DND-41 (cell line): ENCODE measurements around the gene RNF212.

Experiments used
- EZH2 ChIP-seq: IDR thresholded peaks from 3 replicates; pipeline ENCODE4 v1.6.1; 2012; ENCODE audit warnings: borderline replicate concordance, low read depth, mild to moderate bottlenecking, moderate library complexity, low read length, inconsistent platforms; ENCODE audit not compliant: severe bottlenecking
- TF ChIP-seq, protein P1 (sequence below): IDR thresholded peaks from 2 replicates; pipeline ENCODE4 v1.5.1; 2012; ENCODE audit warnings: borderline replicate concordance, low read length, moderate library complexity, mild to moderate bottlenecking; ENCODE audit not compliant: poor library complexity, severe bottlenecking; ENCODE audit errors: extremely low read depth

DNA sequence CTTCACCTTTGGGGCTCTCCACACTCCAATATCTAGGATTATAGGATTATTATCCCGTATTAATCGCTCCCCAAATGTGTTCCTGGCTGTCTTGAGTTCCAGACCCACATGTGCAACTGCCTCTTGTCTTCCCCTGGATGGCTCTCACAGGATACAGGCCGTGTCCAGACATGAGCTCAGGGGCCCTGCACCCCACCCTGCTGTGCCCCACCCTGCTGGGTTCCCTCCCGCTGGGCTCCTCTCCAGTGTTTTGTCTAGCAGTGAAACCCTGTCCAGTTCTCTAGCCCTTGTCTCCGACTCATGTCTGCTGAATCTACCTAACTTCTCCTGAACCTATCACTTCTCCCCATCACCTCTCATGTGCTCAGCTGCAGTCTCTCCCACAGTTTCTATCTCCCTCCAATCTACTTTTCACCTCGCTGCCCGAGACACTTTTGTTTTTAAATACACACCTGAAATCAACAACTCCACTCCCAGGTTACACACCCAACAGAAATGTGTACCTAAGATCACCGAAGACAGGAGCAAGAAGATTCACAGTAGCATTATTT, 2.0 kb downstream of the RNF212 start:
- TF ChIP-seq, protein P1, sequence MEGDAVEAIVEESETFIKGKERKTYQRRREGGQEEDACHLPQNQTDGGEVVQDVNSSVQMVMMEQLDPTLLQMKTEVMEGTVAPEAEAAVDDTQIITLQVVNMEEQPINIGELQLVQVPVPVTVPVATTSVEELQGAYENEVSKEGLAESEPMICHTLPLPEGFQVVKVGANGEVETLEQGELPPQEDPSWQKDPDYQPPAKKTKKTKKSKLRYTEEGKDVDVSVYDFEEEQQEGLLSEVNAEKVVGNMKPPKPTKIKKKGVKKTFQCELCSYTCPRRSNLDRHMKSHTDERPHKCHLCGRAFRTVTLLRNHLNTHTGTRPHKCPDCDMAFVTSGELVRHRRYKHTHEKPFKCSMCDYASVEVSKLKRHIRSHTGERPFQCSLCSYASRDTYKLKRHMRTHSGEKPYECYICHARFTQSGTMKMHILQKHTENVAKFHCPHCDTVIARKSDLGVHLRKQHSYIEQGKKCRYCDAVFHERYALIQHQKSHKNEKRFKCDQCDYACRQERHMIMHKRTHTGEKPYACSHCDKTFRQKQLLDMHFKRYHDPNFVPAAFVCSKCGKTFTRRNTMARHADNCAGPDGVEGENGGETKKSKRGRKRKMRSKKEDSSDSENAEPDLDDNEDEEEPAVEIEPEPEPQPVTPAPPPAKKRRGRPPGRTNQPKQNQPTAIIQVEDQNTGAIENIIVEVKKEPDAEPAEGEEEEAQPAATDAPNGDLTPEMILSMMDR: no peak
- TF ChIP-seq EZH2: no peak
